KBM-7 (cell line): ENCODE data around the gene CYP11A1.

Experiments used
- DNase-seq: peaks from one replicate; pipeline ENCODE4 v3.0.0-alpha.2; 2015
- in situ Hi-C: fragments of 300-500 bp; cut with MboI; formaldehyde crosslinking; loops from 2 replicates; pipeline ENCODE4 v1.14.3; 2020; ENCODE audit warnings: low sequenced_read_pairs, low pct_unique_long_range_greater_than_20kb, mixed read lengths

CYP11A1 gene

DNA sequence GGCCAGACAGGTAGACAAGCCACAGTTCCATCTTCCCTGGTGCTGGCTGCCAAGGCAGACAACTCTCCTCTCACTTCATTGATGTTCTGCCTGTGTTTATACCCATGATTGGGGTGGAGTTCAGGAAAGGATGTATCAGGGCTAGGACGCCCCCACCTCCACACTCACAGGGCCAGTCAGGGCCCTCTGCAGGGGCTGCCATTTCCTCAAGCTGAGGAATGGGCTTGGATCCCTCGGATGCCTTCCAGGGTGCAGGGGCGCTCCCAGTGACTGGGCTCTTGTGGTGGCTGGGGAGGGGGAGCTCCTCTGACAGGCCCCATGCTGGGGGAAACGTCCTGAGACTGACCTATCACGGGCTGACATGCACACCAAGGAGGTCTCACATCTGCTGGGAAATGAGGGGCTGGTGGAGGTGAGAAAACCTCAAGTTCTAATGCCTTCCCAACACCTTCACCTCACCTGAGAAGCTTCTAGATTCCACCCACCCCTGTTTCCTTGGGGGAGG, 34.9 kb upstream of the CYP11A1 start:
- in situ Hi-C loops = no loop called here
- DNase-seq = no peak

GRCh38 chr15:74400915-74401757, 33.7 kb upstream of the CYP11A1 start:
- in situ Hi-C loops = no loop called here
- no peak for DNase-seq

- in situ Hi-C loops = no loop called here
- no peak for DNase-seq
Measured at GRCh38 chr15:74400313-74400860, 32.9 kb upstream of the CYP11A1 start.

GRCh38 chr15:74399511-74400312, 32.3 kb upstream of the CYP11A1 start:
- peak; percentile 82 for DNase-seq
- in situ Hi-C loops = no loop called here

- DNase-seq = peak; percentile 65
Measured at GRCh38 chr15:74399100-74399499, 31.7 kb upstream of the CYP11A1 start.

DNA sequence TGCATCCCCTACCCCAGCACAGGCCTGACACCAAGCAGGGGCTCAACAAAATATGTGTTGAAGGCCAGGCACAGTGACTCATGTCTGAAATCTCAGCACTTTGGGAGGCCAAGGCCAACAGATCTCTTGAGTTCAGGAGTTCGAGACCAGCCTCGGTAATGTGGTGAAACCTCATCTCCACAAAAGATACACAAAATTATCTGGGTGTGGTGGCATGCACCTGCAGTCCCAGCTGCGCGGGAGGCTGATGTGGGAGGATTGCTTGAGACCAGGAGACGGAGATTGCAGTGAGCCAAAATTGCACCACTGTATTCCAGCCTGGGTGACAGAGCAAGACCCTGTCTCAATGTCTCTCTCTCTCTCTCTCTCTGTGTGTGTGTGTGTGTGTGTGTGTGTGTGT, 30.7 kb upstream of the CYP11A1 start:
- in situ Hi-C loops = no loop called here

More at GRCh38 chr15:74399100-74399499, 31.7 kb upstream of the CYP11A1 start:
- in situ Hi-C loops = no loop called here

DNA sequence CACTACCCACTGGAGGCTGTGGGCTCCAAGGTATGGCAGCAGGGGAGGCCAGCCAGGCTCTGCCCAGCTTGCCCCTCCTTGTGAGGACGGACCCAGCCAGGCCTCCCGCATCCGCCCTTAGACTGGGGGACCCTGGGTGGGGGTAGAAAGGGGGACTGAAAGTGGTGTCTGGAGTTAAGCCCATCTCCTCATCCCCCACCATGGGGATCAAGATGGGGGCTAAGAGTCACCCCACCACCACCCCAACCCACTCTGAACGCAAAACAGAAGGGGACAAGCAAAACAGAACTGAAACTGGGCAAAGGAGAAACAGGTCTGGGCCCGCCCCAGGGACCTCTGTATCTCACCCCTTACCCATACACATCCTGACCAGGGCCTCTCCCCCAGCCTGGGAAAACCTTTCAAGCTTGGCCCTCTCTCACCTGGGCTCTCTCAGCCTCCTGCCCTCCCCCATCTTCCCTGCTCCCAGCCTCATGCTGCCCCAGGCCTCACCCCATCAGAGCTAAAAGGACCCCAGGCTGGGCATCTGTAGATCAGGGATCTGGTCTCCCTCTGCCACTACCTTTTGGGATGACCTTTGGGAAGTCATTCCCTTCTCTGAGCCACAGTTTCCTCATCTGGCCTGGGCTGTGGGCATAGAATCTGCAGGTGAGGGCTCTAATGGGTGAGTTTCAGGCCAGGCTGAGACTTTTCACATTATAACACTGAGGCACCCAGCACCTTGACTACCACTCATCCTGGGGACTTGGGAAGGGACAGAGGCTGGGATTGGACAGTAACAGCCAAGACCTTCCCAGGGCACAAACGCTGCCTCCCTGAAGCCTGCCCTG, 30.0 kb upstream of the CYP11A1 start:
- DNase-seq = no peak
- in situ Hi-C loops = no loop called here

More for the DNA sequence above, 30.7 kb upstream of the CYP11A1 start:
- DNase-seq = no peak

DNA sequence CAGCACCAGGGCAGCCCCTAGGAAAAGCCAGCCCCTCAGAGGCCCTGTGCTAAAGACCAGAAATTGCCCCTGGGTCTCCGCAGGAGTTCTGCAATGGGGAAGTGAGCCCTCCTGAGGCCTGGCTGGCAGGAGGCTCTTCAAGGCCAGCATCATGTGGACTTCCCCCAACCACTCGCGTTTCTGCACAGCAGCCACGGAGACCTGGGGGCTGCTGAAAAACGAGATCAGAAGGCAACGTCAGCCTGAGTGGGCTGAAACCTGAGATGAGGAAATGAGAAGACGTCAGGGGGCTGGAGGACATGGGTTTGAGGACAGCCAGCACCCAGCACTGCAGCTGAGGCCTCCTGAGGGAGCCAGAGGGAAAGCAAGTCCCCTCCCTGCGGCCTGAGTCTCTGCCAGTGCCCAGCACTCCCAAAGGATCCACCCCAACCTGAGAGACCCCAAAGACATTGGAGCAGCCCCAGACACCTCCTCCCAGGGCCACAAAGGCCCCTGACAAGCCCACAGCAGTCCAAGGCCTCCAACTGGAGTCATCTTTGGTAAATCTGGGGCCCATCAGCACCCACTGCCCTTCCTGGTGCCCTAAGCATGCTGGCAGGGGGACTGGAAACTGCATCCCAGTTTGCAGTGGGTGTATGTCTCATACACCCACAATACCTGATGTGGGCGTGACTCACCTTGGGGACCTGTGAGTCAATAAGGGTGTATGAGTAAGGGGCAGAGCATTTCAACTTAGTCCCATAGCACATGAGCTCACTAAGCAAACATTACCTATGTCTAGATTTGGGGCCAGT, 29.2 kb upstream of the CYP11A1 start:
- in situ Hi-C loops = no loop called here
- DNase-seq = peak; percentile 80

- no peak for DNase-seq
- in situ Hi-C loops = no loop called here
Measured at GRCh38 chr15:74396146-74396438, 28.6 kb upstream of the CYP11A1 start.

DNA sequence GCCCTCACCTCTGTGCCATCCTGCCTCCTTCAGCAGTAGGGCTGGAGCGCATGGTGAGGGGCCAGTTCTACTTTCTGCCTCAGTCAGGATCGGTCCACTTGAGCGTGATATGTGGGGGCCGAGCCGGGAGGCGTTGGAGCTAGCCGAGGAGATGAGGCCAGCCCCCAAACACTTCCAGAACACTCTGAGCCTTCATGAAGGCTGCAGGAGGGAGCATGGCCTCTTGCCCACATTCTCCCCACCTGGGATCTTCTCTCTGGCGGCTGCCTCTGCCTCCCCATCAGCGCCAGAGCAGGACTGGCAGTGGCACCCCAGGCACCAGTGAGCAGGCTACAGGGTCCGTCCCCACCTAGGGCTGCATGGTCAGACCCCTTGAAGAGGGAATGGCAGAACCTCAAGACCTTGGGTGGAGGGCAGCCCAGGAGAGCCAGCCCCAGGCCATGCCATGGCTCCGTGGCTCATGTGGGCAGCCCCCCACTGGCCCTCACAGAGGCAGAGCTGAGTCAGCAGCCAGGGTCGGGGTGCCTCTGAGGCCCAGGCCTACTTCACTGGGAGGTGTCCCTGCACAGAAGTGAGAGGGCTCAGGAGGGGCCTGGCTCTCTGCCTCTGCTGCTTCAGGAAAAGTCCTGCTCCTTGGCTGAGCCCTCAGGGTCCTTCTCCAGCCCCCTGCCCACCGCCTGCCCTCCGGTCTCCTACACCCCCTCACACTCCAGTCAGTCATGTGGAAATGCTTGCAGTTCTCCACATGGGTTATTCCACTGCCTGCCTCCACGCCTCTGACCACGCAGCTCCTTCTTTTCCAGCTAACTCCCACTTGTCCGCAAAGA, 28.1 kb upstream of the CYP11A1 start:
- DNase-seq = no peak
- in situ Hi-C loops = no loop called here

DNA sequence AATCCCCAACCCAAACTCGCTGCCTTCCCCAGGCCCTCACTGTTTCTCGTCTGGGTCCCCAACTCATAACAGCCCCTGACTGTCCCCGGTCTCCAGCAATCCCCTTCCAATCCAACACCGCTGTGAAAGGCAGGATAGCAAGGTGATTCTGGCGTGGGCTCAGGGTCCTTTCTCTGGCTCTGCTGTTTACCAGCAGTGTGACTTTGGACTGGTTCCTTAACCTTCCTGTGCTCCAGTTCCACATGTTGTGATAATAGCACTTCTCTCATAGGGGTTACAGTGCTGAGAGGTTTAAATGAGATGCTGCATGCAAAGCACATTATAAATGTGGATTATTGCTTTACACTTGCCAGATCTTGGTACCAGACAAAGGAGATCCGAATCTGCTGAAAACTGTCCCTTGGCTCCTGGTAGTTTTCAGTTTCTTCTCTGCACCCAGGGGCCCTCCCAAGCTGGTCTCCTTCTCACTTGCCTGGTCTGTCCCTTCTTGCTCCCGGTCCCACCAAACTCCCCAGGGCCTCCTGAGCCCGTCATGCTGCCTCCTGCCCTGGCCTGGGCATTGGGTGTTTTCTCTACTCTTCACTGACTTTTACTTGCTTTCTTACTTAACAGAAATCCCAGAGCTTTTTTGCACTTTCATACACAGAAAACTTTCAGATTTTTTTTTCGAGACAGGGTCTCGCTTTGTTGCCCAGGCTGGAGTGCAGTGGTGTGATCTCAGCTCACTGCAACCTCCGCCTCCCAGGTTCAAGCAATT, 26.8 kb upstream of the CYP11A1 start:
- no peak for DNase-seq
- in situ Hi-C loops = no loop called here

DNA sequence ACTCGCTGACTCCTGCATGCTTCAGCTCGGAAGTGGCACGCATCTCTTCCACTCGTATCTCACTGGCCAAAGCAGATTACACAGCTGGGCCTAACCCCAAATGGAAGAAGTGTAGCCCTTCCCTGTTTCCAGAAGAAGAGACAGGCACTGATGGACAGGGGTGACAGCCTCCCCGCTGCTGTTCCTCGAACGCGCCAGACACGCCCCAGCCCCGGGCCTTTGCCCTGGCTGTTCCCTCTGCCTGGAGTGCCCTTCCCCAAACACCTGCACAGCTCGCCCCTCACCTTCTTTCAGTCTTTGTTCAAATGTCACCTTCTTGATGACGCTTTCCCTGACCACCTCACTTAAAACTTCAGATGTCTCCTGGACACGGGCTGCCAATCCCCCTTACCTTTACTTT, 26.0 kb upstream of the CYP11A1 start:
- in situ Hi-C loops = no loop called here
- DNase-seq = no peak

- in situ Hi-C loops = no loop called here
- no peak for DNase-seq
Measured at GRCh38 chr15:74392902-74393301, 25.5 kb upstream of the CYP11A1 start.

- in situ Hi-C loops = no loop called here
- no peak for DNase-seq
Measured at GRCh38 chr15:74392451-74392830, 25.0 kb upstream of the CYP11A1 start.

DNA sequence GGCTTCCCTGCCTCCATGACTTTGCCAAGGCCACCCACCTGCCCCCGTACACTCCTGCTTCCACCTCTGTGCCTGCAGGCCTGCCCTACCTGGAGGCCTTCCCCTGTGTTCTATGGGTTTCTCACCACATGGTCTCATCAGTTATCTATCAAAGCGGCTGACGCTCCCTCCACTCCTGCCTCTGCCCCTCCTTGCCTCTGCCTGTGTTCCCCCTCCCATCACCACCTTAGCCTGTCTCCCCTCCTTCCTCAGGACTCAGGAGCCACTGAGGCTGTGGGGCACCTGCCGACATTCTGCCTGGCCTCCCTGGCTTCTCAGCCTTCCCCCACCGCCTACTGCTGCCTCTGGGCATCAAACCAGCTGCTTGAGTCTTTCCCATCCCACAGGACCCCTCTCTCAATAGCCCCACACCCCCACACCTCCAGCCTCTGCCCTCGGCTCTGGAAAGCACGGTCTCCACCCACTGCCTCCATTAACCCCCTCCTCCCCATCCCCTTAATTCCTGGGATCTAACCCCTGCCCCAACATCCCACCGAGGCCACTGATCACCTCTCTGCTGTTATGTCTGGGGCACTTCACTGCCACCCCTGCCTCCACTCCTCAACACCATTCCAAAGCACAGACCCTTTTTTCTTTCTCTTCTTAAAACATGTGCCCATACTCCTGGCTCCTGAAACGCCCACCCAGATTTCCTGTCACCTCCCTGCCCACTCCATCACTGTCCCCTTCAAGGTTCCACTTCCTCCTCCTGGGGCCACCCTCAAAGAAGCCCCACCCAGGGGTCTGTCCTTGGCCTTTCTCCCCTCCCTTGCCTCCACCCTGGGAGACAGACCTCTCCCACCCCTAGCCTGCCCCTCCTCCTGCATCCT, 24.4 kb upstream of the CYP11A1 start:
- in situ Hi-C loops = no loop called here
- no peak for DNase-seq

- DNase-seq = peak; percentile 76
- in situ Hi-C loops = no loop called here
Measured at GRCh38 chr15:74390647-74391288, 23.3 kb upstream of the CYP11A1 start.
